ENCODE results near the gene MAP3K2.

Gene MAP3K2

GRCh38 chr2:127293748-127294562 lies 93.8 kb downstream of the MAP3K2 start, which contains the start of gene ERCC3:
TSS of gene ERCC3 (minus strand) at chr2:127294144. CDS start at chr2:127294081, 63 bp downstream.
- DNase-seq (ENCODE audit: low read depth in 2 of 2): peak; percentile 48 to 58

GRCh38 chr2:127293386-127293747 lies 94.4 kb downstream of the MAP3K2 start:
- DNase-seq (ENCODE audit: low read depth in 2 of 2): no peak

GRCh38 chr2:127288274-127288673 lies 99.5 kb downstream of the MAP3K2 start:
- no peak for DNase-seq (ENCODE audit: low read depth in 2 of 2)

DNA sequence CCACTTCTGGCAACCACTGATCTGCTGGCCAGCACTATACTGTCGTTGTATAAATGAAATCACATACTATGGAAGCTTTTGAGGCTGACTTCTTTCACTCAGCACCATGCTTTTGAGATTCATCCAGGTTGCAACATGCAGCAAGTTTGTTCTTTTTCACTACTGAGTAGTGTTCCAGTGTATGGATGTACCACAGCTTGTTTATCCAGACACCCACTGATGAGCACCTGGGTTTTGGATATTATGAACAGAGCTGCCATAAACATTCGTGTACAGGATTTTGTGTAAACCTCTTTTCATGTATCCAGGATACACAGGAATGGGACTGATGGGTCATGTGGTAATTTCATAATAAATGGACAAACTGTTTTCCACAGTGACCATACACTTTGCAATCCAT lies 104.5 kb downstream of the MAP3K2 start:
- DNase-seq (ENCODE audit: low read depth in 2 of 2): no peak

GRCh38 chr2:127280693-127281092 lies 107.1 kb downstream of the MAP3K2 start:
- DNase-seq (ENCODE audit: low read depth in 2 of 2): no peak

- no peak for DNase-seq (ENCODE audit: low read depth in 2 of 2)
Measured at GRCh38 chr2:127279781-127280180, 108.0 kb downstream of the MAP3K2 start.

DNA sequence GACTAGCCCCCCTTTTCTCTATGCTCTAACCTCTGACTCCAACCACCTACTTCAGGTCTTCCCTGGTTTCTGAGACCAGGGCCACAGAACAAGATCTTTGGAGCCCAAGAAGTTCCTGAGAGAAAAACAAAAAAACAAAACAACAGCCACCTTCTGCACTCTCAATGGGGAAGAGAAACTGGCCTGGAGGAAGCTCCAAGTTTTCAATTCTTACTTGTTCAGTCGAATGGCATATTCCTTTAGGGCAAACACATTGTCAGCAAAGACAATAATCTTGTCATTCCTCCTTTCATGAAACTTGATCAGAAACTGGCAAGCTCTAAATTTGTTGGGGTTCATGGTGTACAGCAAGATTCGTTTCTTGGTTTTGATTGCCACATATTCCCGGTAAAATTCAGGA lies 108.8 kb downstream of the MAP3K2 start:
- no peak for DNase-seq (ENCODE audit: low read depth in 2 of 2)

DNA sequence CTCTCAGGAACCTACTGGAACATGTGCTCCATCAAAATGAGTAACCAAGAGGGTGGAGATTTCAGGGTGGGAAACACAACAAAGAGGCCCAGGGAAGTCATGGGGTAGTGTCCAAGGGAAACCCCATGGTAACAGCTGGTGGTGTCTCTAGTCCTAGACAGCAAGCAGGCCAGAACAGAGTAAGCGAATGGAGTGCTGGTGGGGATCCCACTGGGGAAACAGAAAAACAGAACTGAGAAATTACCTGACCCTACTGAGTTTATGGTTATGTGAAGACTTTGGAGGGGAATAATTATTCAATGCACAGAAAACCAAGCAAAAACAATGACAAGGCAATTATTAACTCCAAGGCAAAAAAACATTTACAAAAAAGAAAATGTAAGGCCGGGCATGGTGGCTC lies 110.7 kb downstream of the MAP3K2 start:
- no peak for DNase-seq (ENCODE audit: low read depth in 2 of 2)

- no peak for DNase-seq (ENCODE audit: low read depth in 2 of 2)
Measured at GRCh38 chr2:127275789-127276188, 112.0 kb downstream of the MAP3K2 start.

- DNase-seq (ENCODE audit: low read depth in 2 of 2): no peak
Measured at GRCh38 chr2:127275356-127275755, 112.4 kb downstream of the MAP3K2 start.

DNA sequence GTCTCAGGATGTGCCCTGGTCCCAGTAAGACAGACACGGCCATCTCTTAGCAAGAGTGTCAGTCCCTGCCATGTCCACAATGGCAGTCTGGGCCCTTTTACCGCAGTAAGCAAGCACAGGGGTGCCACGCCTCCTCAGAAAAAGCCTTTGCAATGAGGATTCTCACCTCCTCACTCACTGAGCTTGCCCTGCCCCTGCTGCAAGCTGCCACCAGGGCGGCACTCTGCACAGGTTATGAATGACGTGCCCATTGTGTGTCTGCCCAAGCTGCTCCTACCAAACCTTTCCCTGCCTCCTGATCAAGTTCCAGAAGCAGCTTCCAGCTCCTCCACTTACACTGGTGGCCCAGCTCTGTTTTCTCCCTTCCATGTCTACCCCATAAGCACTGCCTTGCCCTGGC lies 117.1 kb downstream of the MAP3K2 start:
- DNase-seq (ENCODE audit: low read depth in 2 of 2): no peak

GRCh38 chr2:127261804-127262406 lies 125.9 kb downstream of the MAP3K2 start:
- DNase-seq (ENCODE audit: low read depth in 2 of 2): peak; percentile 22 to 32

GRCh38 chr2:127259355-127259754 lies 128.4 kb downstream of the MAP3K2 start:
- no peak for DNase-seq (ENCODE audit: low read depth in 2 of 2)

GRCh38 chr2:127256866-127257265 lies 130.9 kb downstream of the MAP3K2 start:
- no peak for DNase-seq (ENCODE audit: low read depth in 2 of 2)

GRCh38 chr2:127256381-127256780 lies 131.4 kb downstream of the MAP3K2 start:
- DNase-seq (ENCODE audit: low read depth in 2 of 2): no peak

DNA sequence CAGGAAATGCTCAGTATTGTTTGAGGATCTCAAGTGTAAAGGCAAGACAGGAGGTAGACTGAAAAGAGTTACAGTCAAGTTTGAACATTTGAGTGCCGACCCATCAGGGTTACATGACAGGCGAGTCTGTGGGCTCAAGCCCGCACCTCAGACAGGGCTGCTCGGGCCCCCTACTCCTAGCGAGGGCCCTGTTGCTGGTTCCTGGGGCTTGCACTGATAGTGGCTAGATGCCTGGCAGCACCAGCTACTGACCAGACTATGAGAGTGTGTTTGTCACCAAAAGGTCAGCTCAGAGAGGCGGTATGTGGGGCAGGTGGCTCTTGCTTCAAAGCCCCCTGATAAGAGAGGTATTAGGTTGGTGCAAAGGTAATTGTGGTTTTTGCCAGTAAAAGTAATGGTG lies 132.1 kb downstream of the MAP3K2 start:
- DNase-seq (ENCODE audit: low read depth in 2 of 2): no peak

DNA sequence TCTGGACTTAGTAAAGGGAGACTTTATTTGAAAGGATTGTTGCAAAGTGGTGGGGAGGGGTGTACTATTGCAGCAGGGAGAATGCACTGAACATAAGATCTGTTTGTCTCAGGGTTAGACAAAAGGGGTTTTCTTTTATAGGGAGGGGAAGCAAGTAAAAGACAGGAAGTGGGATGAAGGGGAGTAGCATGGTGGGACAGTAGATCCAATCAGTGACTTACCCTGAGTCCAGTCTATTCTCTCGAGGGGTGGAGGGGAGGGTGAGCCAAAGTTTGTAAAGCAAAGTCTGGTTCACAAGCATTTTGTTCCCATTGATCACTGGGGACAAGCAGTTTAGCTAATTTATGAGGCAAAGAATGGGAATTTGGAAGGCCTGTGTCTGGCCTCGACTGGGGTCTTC lies 132.6 kb downstream of the MAP3K2 start:
- no peak for DNase-seq (ENCODE audit: low read depth in 2 of 2)

DNA sequence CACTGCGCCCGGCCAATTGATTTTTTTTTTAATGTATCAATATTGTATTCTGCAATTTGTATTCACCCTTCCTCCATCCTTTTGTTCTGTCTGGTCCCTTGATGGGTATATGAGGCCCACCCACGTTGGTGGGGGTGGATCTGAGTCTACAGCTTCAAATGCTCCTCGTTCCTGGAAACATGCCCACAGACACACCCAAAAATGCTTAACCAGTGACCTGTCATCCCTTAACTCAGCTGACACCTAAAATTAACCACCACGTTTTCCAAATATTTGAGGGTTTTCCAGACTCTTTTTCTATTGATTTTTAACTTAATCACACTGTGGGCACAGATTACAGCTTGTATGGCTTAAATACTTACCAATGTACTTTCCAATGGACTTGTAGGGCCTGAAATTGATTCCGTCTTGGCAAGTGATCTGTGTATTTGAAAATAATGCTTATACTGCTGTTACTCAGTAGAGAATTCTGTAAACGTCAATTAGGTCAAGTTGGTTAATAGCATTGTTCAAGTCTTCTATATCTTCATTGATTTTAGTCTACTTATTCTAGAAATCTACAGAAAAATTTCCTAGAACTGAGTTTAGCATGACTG lies 133.3 kb downstream of the MAP3K2 start:
- no peak for DNase-seq (ENCODE audit: low read depth in 2 of 2)

All from fibroblast of skin of left quadriceps (primary cell).